GM12872 (cell line): ENCODE results near the gene ADAM33.
A peak's percentile ranks its signal among the peaks of the same experiment; 100 is the strongest.

ENCODE experiments used
- CTCF ChIP-seq: IDR thresholded peaks from 3 replicates; pipeline ENCODE4 v1.5.1; 2011; ENCODE audit warnings: low read depth, mild to moderate bottlenecking, low read length, moderate library complexity; ENCODE audit not compliant: insufficient read depth

ADAM33 gene

DNA sequence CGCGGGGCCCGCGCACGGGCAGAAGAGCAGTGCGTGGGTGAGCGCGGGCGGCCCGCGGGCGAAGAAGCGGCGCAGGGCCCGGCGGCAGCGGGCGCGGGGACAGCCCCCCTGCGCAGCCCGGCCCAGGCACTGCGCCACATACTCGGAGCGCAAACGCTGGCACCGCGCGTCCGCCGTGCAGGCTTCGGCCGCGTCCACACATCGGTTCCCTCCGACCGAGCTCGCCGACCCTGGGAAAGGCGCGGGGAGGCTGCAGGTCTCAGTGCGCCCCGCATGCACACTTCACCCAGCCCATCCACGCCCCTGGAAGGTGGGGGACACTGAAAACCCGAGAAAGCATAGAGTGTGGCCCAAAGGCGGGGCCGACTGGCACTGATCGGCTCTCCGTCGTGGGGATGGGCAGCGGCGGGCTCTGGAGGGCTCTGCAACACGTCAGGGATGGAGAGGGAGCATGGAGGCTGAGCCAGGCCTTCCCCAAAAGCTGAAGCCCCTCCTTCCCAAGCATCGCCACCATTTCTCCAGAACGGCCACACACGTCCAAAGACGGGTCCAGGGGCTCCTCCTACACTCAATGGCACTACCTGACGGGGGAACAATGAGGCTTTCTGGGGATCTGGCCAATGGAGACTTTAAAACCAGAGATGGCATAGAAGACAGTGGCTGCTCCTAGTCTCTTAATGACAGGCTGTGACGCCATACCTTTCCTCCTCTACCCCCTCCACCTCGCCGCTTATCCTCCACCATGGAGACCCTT lies 20.6 kb downstream of the ADAM33 start:
- no peak for TF ChIP-seq CTCF

DNA sequence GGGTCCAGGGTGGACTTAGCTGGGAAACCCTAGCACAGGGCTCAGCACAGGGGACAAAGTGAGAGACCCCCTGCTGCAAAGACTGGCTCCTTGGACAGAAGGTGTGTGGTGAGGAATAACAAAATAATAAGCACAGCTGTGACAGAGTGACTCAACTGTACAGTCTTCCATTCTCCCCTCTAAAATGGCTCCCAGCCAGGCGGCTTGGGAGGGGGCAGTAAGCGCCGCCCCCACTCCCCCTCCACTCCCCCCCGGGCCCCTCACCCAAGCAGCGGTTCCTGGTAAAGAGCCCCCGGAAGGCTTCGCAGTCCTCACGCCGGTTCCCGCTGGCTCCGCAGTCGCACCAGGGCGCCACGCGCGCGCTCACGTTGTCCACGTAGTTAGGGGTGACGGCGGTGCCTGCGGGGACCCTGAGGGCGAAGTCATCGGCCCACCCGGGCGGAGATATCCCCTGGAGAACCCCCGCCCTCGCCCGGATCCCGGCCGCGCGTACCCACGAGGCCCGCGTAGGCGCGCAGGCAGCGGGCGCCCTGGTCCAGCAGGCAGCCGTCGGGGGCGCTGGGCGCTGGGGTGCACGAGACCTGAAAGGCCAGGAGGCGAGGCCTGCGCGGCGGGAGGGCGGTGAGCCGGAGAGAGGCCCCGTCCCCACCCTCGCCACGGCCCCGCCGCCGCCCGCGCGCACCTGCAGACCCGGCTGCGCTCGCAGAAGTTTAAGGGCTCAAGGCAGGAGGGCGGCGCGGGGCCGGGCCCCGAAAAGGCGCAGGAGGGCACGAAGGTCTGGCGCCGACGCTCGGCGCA lies 21.3 kb downstream of the ADAM33 start:
- TF ChIP-seq CTCF, result no peak

GRCh38 chr20:3659492-3660261 lies 22.1 kb downstream of the ADAM33 start:
- peak; percentile 28; the same call in 1 of the 3 replicates for TF ChIP-seq CTCF

- TF ChIP-seq CTCF, result no peak
Measured at GRCh38 chr20:3658716-3659491, 22.9 kb downstream of the ADAM33 start.

DNA sequence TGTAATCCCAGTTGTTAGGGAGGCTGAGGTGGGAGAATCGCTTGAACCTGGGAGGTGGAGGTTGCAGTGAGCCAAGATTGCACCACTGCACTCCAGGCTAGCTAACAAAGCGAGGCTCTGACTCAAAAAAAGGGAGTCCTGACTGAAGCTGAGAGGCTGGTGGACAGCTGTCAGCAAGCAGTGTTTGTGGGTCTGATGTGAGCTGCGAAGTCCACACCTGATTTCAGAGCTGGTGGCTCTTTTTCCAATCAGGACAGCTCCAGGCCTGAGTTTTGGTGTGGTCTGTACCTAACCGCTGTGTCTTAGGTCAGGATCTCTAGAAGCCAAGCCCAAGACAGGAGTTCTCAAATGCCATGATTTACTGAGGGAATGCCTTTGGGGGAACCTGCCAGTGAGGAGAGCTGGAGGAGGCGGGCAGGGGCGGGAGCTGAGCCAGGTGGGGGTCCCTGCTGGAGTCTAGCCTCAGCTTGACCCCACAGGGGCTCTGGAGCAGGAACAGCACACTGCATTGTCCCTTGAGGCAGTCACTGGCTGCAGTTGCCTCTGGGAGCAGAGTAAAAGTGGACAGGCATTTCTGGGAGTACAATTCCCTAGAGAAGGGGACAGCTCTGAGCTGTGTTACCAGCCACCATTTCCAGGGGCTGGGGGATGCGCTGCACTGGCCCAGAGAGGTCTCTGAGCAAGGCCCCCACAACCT lies 23.6 kb downstream of the ADAM33 start:
- TF ChIP-seq CTCF, result no peak

DNA sequence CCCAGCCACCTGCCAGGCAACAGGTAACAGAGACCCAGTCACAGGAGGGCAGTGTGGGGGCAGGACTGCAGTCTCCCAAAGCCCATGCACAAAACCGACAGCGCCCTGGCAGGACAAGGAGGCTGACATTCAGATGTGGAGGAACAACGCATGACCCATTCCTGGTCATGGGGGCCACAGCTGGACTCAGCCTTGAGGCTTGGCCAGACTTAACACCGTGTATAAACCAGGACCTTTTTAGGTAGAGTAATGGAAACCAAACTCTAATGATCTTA lies 26.7 kb downstream of the ADAM33 start:
- TF ChIP-seq CTCF, result no peak
